ENCODE results near the gene AMH.

Gene AMH

DNA sequence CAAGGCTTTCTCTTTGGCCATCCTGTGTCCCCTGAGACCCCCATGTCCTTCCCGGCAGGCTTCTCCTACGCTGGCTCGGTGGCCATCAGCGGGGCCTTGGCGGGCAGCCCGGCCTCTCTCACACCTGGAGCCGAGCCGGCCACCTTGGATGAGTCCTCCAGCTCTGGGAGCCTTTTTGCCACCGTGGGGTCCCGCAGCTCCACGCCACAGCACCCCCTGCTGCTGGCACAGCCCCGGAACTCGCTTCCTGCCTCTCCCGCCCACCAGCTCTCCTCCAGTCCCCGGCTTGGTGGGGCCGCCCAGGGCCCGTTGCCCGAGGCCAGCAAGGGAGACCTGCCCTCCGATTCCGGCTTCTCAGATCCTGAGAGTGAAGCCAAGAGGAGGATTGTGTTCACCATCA lies 27.2 kb upstream of the AMH start:
- DNase-seq: no peak

DNA sequence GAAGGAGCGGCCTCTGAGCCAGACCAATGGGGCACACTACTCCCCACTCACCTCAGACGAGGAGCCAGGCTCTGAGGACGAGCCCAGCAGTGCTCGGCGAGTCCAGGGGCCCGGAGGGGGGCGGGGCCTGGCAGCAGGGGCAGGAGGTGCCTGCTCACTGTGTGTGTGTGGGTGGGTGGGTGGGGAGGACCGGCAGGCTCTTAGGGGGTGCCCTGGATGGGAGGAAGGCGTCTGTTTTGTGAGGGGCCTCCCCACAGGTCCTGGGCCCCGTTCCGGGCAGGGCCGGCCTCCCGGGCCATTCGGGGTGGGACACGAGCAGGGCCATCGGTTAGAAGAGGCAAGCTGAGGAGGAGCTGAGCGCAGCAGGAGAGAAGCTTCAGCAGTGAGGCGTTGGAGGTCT lies 25.7 kb upstream of the AMH start:
- DNase-seq: no peak

DNA sequence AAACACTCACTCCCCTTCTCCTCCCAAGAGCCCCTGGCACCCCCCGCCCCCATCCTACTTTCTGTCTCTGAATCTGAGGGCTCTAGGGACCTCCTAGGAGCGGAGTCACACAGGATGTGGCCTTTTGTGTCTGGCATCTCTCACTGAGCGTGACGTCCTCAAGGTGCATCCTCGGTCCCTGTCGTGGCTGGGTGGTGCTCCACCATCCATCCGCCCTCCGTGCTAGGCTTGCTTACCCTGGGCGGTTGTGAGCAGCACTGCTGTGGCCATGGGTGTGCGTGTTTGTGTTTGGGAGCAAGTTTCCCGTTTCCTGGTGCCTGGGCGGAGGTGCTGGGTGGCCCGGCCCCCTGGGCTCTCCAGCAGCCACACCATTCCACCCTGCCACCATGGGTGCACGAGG lies 25.2 kb upstream of the AMH start:
- no peak for DNase-seq

DNA sequence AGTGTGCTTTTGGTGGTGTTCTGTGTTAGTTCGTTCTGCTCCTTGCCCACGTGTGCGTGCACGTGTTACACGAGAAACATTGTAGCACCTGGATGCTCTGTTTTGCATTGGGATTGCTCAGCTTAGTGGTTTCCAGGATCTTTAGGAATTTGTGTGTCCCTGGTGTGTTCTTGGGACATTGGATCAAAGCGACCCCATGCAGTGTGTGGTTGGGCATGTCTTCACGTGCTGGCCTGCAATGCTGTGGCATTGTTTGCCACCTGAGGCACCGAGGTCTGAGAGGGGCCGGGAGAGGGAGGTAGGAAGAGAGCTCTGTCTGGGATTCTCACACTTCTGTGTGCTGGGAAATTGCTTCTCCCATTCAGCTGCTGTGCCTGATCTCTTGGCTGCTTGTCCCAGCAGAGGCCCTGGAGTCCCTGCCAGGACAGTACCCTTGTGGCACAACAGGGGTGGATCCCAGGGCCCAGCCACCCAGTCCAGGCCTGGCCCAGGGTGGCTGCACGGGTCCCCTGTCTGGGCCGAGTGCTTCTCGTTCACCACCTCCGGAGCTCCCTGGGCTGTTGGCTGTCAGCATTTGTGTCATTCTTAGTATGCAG lies 24.3 kb upstream of the AMH start:
- DNase-seq: no peak

DNA sequence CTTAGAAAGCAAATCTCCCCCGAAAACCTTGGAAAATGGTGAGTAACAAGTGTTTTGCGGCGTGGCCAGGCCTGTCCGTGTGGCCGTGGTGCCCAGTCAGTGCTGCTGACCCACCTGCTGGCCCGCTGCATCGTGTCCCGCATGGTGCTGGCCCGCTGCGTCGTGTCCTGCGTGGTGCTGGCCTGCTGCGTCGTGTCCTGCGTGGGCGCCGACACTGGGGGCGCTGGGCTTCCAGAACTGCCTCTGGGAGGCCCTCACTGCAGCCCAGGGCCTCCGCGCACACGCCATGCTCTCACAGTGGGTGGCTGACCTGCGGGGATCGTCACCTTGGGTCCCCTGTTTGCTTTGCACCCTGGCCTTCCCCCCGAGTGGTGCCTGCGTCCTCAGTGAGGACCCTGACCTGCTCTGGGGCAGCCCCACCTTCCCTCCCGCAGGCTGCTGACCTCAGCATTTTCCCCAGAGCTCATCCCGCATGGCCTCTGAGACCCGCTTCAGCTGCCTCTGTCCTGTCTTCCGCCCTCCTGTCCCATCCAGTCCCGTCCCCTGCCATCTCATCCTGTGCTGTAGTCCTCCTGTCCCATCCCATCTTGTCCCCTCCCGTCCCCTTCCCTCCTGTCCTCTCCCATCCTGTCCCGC lies 23.6 kb upstream of the AMH start:
- DNase-seq: no peak

DNA sequence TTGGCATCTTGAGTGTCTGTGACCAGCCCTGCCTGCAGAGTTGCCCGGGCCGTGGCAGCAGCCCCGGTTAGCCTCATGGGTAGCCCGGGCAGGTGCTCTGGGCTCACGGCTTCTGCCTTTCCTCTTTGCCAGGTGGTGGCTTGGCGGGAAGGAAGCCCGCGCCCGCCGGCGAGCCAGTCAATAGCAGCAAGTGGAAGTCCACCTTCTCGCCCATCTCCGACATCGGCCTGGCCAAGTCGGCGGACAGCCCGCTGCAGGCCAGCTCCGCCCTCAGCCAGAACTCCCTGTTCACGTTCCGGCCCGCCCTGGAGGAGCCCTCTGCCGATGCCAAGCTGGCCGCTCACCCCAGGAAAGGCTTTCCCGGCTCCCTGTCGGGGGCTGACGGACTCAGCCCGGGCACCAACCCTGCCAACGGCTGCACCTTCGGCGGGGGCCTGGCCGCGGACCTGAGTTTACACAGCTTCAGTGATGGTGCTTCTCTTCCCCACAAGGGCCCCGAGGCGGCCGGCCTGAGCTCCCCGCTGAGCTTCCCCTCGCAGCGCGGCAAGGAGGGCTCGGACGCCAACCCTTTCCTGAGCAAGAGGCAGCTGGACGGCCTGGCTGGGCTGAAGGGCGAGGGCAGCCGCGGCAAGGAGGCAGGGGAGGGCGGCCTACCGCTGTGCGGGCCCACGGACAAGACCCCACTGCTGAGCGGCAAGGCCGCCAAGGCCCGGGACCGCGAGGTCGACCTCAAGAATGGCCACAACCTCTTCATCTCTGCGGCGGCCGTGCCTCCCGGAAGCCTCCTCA lies 22.9 kb upstream of the AMH start:
- DNase-seq: no peak

DNA sequence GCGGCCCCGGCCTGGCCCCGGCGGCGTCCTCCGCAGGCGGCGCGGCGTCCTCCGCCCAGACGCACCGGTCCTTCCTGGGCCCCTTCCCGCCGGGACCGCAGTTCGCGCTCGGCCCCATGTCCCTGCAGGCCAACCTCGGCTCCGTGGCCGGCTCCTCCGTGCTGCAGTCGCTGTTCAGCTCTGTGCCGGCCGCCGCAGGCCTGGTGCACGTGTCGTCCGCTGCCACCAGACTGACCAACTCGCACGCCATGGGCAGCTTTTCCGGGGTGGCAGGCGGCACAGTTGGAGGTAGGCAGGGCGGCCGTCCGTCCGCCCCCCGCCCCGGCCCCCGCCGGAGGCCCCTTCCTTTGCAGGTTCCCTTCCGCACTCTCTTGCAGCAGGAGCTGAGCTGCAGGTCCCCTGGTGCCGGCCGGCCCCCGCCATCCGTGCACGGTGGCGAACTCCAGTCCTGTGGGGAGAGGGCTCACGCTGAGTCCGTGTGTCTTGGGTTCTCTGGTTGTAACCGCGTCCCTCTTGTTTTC lies 22.2 kb upstream of the AMH start:
- DNase-seq: no peak

DNA sequence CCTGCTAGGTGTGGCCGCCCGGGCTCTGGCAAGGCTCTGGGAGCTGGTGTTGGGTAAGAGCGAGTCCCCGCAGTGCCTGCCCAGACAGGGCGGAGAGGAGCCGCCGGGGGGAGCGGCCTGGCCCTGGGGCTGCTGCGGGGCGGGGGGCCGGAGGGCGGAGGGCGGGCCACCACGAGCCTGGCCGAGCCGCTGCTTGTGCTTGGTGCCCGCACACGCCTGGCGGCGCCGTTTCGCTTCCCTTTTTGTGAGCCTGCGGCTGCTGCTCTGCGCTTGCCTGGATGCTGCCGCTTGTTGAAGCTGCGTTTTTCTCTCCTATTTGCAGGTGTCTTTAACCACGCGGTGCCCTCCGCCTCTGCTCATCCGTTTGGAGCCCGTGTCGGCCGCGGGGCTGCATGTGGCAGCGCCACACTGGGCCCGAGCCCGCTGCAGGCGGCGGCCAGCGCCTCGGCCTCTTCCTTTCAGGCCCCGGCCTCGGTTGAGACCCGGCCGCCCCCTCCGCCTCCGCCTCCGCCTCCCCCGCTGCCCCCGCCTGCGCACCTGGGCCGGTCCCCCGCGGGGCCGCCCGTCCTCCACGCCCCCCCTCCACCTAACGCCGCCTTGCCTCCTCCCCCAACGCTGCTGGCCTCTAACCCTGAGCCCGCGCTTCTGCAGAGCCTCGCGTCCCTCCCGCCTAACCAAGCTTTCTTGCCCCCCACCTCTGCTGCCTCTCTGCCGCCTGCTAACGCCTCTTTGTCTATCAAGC lies 21.5 kb upstream of the AMH start:
- no peak for DNase-seq

DNA sequence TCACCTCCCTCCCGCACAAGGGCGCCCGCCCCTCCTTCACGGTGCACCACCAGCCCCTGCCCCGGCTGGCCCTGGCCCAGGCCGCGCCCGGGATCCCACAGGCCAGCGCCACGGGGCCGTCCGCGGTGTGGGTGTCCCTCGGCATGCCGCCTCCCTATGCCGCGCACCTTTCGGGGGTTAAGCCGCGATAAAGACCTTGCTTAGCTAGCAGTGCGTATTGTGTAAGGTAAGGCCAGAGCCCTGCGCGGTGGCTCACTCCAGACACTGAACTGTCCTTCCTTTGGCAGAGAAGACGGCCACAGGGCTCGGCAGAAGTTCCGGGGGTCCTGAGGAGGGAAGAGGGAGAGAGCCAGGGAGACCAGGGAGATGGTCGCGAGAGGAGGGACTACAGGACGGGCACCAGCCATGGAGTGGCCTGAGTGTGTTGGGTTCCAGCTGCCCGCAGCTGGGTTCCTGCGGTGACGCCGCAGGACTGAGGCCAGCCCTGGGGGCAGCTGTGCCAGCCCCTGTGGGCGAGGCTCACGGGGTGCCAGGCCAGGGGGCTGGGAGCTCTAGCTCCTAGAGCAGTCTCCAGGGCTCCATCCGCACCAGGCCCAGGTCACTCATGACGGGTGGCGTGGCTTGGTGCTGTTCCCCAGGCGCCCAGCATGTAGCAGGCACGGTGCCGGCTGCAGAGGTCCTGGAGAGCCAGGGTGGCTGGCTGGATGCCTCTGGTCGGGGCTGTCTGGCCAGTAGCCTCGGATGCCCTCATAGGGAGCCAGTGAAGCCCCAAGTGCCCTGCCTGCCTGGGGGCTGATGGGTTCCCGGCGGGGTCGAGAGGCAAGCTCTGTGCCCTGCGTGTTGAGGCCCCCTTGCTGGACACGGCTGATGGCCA lies 20.7 kb upstream of the AMH start:
- no peak for DNase-seq

DNA sequence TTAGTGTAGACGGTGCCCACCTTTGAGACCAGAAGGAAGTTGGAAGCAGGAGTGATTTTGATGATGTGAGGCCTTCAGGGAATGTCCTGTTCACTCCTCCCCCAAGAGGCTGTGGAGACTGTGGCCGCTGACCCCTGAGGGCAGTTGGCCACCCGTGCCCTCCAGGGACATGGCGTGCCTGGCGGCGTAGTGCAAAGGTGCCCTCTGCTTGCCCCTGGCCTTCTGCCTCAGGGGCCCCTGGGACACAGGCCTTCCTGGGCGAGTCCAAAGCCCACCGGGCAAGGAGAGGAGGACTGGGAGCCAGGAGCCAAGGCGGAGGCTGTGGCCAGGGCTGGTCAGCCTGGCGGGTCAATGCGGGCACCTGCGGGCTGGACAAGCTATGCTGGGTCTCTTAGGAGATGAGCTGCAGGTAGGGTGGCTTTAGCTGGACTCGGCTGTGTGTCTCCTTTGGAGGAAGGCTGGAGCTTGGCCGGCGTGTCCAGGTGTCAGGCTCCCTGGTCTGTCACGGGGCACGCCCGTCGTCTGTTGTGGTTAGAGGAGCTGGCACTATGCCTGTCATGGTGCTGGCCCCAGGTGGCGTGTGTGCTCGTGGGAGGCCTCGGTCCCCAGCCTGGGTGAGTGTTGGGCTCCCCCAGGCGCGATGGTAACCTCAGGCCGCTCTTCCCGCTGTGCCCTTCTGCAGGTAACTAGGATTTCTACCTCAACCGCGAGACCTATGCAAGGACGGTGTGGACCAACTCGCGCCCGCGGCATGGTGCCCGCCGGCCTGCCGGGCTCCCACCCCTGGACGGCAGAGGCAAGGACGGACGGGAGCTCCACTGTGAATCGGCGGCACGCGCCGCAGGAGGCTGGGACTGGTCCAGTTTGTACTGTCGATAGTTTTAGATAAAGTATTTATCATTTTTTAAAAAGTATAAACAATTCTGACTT lies 19.8 kb upstream of the AMH start:
- no peak for DNase-seq

DNA sequence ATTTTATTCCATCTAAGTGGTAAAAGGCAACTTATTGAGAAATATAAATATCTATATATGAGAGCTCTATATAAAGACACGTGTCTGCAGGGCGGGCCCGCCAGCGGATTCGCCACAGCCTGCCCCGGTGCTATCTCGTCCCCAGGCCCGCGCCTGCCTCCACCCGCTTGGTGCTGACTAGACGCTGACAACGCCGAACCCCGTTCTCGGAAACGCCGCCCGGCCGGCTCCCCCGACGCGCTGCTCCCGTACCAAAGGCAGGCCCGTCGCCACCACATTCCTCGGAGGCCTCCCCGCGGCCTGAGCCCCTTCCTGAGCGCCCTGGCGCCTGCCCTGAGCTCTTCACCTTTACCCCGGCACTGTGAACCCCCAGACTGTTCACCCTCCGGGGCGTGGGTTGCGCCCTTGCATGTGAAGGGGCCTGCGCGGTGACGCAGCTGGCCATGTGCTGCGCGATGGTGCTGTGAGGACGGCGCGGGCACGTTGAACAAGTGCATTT lies 19.0 kb upstream of the AMH start:
- no peak for DNase-seq

DNA sequence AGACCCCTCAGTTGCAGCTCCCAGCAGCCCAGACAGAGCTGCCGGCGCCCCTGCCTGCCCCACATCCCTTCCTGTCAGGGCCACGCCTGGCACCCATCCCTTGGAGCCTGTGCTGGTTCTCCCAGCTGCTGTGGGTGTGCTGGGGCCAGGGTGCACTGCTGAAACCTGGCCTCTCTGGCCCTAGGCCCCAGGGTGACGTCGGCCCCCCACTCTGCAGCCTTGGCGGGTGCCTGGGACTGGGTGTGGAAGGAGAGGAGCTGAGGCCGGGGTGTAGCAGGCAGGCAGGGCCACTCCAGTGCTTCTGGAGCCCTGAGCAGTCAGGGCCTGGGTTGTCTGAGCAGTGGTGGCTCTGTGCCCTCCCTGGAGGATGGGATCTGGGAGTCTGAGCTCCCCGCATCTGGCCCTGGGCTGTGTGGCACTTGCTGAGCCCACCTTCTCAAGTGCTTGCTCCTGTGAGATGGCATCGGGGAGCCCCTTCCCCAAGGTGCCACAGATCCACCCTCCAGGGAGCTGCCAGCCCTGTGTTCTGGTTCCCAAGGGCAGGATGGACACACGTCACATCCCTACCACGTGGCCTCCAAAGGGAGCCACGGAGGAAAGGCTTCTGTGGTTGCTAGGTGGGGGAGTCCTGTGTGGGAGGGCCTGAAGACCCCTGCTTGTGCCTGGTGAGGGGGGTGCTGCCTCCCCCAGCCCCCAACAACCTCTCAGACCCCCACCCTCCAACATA lies 18.2 kb upstream of the AMH start:
- DNase-seq: no peak

DNA sequence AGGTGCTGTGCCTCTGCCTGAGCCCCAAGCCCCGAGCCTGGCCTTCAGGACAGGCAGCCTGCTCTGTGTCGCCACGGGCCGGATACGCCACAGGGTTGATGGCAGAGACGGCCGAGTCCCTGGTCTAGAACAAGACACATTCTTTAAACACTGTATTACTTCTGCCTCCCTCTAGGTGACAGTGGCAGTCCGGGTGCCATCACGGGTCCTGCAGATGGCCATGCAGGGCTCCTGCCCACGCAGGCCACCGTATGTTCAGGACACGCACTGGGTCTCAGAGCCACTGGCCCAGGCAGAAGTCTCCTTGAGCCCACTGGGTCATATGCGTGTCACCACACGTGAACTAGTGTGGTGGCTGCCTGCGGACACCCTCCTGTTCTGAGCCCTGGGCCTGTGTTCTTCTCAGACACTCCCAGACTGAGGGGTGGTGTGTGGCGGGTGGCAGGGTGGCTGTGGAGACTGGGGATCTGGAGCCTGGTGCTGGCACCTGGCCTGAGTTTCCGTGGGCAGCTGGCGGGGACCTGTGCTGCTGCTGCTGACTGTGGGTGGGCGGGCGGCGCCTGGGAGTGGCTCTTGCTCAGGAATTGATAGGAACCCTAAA lies 17.4 kb upstream of the AMH start:
- no peak for DNase-seq

DNA sequence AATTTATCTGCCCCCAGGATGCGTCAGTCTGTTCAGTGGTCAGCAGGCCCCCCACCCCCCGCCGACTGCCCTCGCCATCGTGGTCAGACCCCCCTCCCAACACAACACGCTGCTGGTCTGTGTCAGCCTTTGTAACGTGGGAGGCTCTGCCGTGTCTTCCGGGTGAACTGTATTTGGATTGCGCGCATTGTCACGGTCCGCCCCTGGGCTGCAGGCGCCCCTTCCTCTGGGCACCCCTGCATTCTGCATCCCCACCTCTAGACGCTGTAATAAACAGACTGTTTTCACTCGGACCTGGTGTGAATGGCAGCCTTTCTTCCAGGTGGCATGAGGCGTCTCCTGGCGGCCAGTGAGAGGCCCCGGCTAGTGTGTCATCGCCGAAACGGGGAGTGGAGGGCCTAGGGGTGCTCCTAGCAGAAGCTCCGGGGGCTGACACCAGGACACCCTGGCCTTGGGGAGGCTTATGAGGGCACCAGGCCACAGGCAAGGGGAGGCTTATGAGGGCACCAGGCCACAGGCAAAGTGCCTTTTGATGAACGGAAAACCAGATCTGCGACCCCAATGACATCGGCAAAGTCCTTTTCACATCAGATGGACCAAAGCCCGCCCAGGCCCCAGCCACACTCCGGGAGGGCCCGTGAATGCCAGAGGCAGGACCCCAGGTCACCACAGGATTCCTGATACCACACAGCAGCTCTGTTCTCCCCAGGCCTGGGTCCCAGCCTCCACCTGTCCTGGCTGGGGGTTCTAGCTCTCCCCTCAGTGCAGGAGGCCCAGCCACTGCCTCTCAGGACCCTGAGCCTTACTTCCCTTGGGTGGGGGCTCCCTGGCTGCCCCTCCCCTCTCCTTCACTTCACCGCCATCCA lies 16.6 kb upstream of the AMH start:
- DNase-seq: no peak

DNA sequence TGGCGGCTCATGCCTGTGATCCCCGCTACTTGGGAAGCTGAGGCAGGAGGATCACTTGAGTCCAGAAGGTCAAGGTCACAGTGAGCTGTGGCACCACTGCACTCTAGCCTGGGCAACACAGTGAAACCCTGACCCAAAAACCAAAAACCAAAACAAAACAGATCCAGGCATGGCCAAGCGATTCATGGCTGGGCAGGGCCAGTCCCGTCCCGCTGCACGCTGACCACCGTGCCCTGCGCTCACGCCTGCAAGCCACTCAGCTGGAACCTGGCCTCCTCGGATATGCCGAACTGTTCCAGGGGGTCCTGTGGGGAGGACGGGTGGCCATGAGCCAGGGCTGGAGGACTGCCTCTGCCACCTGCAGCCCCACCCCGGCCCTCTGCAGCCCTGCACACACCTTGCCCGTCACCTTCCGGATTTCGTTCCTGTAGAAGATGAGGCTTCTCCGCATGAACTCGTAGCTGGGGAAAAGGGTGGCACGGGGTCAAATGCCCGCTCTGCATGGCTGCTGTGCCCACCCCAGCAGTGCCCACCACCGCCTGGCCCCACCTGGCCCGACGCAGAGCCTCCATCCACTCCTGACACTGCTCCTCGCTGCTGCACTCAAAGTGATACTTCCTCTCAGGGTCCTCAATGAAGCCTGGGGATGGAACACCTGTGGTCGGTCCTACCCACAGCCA lies 15.4 kb upstream of the AMH start:
- no peak for DNase-seq

DNA sequence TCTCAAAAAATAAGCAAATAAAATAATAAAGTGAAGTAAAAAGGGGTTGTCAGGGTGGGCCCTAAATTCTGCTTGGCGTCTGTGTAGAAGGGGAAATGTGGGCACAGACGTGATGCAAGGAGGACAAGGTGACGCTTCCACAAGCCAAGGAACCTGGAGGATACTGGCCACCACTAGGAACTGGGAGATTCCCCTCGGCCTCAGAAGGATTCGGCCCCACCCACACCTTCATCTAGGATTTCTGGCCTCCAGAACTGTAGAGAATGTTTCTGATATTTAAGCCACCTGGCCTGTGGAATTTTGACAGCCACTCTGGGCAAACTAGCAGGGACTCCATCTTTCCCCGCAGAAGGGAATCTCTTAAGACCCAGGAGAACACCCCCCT lies 14.1 kb upstream of the AMH start:
- no peak for DNase-seq

DNA sequence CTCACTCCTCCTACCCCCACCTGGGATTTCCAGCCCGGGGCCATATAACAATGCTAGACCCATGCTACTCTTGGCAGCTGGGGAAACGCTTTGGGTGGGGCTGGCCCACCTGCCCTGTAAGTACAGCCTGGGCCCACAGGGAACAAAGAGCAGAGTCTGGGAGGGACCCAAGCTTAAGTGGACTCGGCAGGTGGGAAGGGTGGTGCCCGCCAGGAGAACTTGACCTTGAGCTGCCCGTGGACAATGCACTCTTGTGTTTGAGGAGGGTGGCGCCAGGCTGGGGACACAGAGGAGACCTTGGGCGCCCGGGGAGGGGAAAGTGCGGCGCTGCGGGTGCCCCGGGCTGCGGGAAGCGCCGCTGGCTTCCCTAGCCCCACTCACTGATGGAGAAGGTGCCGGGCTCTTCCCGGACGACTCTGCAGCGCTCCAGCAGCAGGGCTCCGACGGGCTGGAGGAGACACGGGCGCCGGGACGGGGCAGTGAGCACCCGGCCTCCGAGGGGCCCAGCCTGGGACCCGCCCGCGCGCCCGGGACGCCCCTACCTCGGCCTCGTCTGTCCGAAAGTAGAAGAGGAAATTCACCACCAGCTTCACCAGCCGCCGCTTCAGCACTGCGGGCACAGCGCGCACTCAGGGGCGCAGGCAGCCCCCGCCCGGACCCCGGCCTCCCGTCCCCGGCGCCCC lies 13.6 kb upstream of the AMH start:
- DNase-seq: no peak

DNA sequence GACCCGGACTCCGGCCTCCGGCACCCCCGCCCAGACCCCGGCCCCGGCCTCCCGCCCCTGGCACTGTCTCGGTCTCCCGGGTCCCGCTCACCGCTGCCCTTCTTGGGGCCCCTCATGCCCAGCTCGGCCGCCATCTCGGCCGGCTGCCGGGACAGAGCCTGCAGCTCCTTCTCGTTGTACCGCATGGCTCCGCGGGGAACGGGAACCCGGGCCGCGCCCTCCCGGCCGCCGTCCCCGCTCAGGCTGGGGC lies 13.1 kb upstream of the AMH start:
- no peak for DNase-seq

All from NCI-H1048 (cell line).